Measurements from ENCODE around the gene TRIM63. TPM values are rescaled to one million over a fixed set of nuclear protein-coding genes. Genes with fewer than 3 reads are reported as not detected.

TRIM63 gene
- total RNA-seq, 2 experiments from 2014 or later = not detected

DNA sequence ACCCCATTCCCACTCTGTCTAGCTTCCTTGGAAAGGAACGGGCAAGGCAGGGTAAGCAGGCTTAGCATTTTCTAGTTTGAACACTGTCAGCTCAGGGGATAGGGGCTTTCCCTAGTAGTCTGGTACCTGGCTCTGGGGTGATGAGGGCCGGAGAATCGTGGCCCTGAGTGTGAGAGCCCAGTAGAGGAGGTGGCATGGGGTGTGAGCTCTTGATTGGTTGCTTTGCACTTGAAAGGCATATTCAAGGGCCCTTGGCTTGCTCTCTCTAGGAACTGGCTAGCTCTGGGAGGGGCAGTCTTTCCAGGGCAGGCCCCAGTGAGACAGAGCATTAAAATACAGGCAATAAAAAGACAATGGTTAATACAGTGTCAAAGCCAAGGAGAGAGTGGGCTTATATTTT, 56.6 kb downstream of the TRIM63 start:
- no peaks in the 10 kb centered on the region for H3K9me3 ChIP-seq (ENCODE audit: control insufficient read depth in 1 of 2, insufficient read depth in 1 of 2, low read length in 2 of 2)
- H3K4me1 ChIP-seq (ENCODE audit: insufficient read depth, low read length) = no peaks in the 10 kb centered on the region
- intact Hi-C loops (cut with DNase I, micrococcal nuclease) = no loop called here
- no peak overlapping the region for H3K4me3 ChIP-seq (ENCODE audit: low read length)
- no peaks in the 10 kb centered on the region for H3K27me3 ChIP-seq (ENCODE audit: control insufficient read depth in 1 of 2, insufficient read depth in 2 of 2, low read length in 2 of 2)
- no peaks in the 10 kb centered on the region for H3K4me1 Mint-ChIP-seq (ENCODE audit: low read depth)
- DNase-seq (no peak), ATAC-seq (ENCODE audit: poor library complexity) (no peak)
- H3K36me3 ChIP-seq (ENCODE audit: insufficient read depth, low read length) = no peaks in the 10 kb centered on the region
- H3K9me3 Mint-ChIP-seq = no peaks in the 10 kb centered on the region
- H3K27me3 Mint-ChIP-seq = peaks cover 3% of the 10 kb centered on the region
- no peak overlapping the region for H3K27ac ChIP-seq (ENCODE audit: low read depth in 1 of 2, low read length in 2 of 2)
- no peak overlapping the region for H3K27ac Mint-ChIP-seq
- TF ChIP-seq CTCF (IDR thresholded peaks at IDR 0.05) = no peak
- H3K4me3 Mint-ChIP-seq = no peak overlapping the region
- H3K36me3 Mint-ChIP-seq (ENCODE audit: low read depth) = no peaks in the 10 kb centered on the region
- CTCF ChIA-PET = interaction anchor here (0.7 to 1.4 kb wide), 2 partner anchors 13 to 115 kb away, joined by 3 read pairs; partner anchors contain the start of gene PAFAH2
- POLR2A ChIA-PET = no interaction called here

DNA sequence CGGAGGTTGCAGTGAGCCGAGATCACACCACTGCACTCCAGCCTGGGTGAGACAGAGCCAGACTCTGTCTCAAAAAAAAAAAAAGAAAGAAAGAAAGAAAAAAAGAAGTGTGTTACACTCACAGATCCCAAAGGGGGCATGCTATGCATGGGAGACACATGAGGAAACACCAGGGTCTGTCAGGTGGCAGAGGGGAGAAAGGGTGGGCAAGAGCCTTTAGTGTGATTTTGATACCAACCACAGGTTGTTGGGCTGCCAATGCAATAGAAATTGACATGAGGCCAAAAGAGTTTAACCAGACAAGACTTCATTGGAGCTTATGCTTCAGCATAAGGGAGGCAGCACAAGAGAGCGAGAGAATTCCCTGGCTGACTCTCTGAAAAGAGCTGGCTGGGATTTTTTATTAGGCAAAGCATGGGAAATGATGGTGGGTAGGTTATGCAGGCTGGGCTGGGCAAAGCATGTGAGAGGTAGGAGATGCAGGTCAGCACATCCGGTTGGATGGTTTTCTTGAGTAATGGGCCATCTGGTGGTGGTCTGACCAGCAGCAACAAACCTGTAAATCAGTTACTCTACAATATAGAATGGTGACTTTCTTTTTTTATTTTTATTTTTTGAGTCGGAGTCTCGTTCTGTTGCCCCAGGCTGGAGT, 57.5 kb downstream of the TRIM63 start:
- TF ChIP-seq CTCF (IDR thresholded peaks at IDR 0.05) = no peak
- H3K4me3 Mint-ChIP-seq = no peak overlapping the region
- peaks cover 3% of the 10 kb centered on the region for H3K27me3 Mint-ChIP-seq
- Histone ChIP-seq H3K27me3 (ENCODE audit: control insufficient read depth in 1 of 2, insufficient read depth in 2 of 2, low read length in 2 of 2) (peaks cover 0 to 3% of the 10 kb centered on the region in 2 experiments), H3K9me3 (ENCODE audit: control insufficient read depth in 1 of 2, insufficient read depth in 1 of 2, low read length in 2 of 2) (no peaks in the 10 kb centered on the region), H3K36me3 (ENCODE audit: insufficient read depth, low read length) (no peaks in the 10 kb centered on the region), H3K4me1 (ENCODE audit: insufficient read depth, low read length) (no peaks in the 10 kb centered on the region), H3K4me3 (ENCODE audit: low read length) (no peak overlapping the region), H3K27ac (ENCODE audit: low read depth in 1 of 2, low read length in 2 of 2) (no peak overlapping the region)
- ATAC-seq (ENCODE audit: poor library complexity) = no peak
- intact Hi-C loops (cut with DNase I, micrococcal nuclease) = no loop called here
- ChIA-PET POLR2A (interaction anchor here (0.8 kb wide), 1 partner anchor 1437 kb away, joined by 3 read pairs; no protein-coding TSS in a partner anchor), CTCF (interaction anchor here (0.5 to 1.4 kb wide), 3 partner anchors 12 to 395 kb away, joined by 3 read pairs; partner anchors contain the start of gene PAFAH2)
- H3K27ac Mint-ChIP-seq = no peak overlapping the region
- no peak for DNase-seq
- no peaks in the 10 kb centered on the region for H3K4me1 Mint-ChIP-seq (ENCODE audit: low read depth)
- no peaks in the 10 kb centered on the region for H3K36me3 Mint-ChIP-seq (ENCODE audit: low read depth)
- H3K9me3 Mint-ChIP-seq = no peaks in the 10 kb centered on the region

DNA sequence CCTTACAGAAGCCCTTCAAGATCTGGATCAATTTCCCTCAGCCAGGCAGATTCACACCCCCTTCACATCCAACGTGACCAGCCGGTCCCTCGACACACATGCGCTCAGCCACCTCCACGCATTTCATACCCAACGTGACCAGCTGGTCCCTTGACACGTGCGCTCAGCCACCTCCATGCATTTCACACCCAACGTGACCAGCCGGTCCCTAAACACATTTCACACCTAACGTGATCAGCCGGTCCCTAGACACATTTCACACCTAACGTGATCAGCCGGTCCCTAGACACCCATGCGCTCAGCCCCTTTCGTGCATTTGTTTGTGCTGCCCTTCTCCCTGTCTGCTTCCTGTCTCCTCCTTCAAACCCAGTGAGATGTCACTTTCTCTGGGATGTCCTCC, 60.7 kb downstream of the TRIM63 start:
- H3K36me3 Mint-ChIP-seq (ENCODE audit: low read depth) = no peaks in the 10 kb centered on the region
- POLR2A ChIA-PET = no interaction called here
- H3K4me1 Mint-ChIP-seq (ENCODE audit: low read depth) = no peaks in the 10 kb centered on the region
- H3K27ac ChIP-seq (ENCODE audit: low read depth in 1 of 2, low read length in 2 of 2) = no peak overlapping the region
- no peak for DNase-seq
- no peak for ATAC-seq (ENCODE audit: poor library complexity)
- no peak overlapping the region for H3K27ac Mint-ChIP-seq
- no peaks in the 10 kb centered on the region for H3K9me3 ChIP-seq (ENCODE audit: control insufficient read depth in 1 of 2, insufficient read depth in 1 of 2, low read length in 2 of 2)
- H3K9me3 Mint-ChIP-seq = no peaks in the 10 kb centered on the region
- no peaks in the 10 kb centered on the region for H3K36me3 ChIP-seq (ENCODE audit: insufficient read depth, low read length)
- H3K4me3 Mint-ChIP-seq = no peak overlapping the region
- TF ChIP-seq CTCF (IDR thresholded peaks at IDR 0.05) = no peak
- intact Hi-C loops (cut with DNase I, micrococcal nuclease) = no loop called here
- H3K4me1 ChIP-seq (ENCODE audit: insufficient read depth, low read length) = no peaks in the 10 kb centered on the region
- H3K27me3 Mint-ChIP-seq = peaks cover 3% of the 10 kb centered on the region
- CTCF ChIA-PET = no interaction called here
- H3K4me3 ChIP-seq (ENCODE audit: low read length) = no peak overlapping the region
- H3K27me3 ChIP-seq (ENCODE audit: control insufficient read depth in 1 of 2, insufficient read depth in 2 of 2, low read length in 2 of 2) = peaks cover 0 to 3% of the 10 kb centered on the region in 2 experiments

All from CD4-positive, alpha-beta T cell (primary cell).